ENCODE measurements around the gene SH3BGR. TPM values are rescaled to one million over a fixed set of nuclear protein-coding genes. Genes with fewer than 3 reads are reported as not detected.

Gene SH3BGR
- total and polyA plus RNA-seq, 2 of the 8 experiments (the other 6 are each of a cell fraction or from before 2014, with no cell fraction given), result 2.1 to 5.9 TPM

GRCh38 chr21:39430954-39431353 is 20.8 kb upstream of the SH3BGR start:
- no peak overlapping the region for H2BK12ac ChIP-seq (ENCODE audit: low read depth, low read length)
- no peak overlapping the region for H2BK15ac ChIP-seq (ENCODE audit: low read length)
- H2BK120ac ChIP-seq (replicated peaks; ENCODE audit: low read depth, low read length), result no peak overlapping the region
- 77% methylated on average over 2 of the region's 2 CpGs; no CpG with 5 or more reads in 1 of the 2 experiments for WGBS, 2 experiments (ENCODE audit: extremely low coverage in 1 of 2, insufficient coverage in 1 of 2, insufficient read length in 1 of 2, insufficient replicate concordance in 2 of 2, low coverage in 1 of 2, low lambda C conversion rate in 2 of 2, missing lambda C conversion rate in 1 of 2)
- peak overlapping the region in 1 of 2 experiments; percentile 9; a peak in 1 of 4 replicates for H3K4me2 ChIP-seq (ENCODE audit: insufficient read depth in 1 of 2, low read depth in 2 of 2, low read length in 2 of 2)
- no peaks in the 10 kb centered on the region; the same call in 1 of the 2 replicates for H3K23me2 ChIP-seq (ENCODE audit: low read depth, low read length)
- H3K79me1 ChIP-seq (ENCODE audit: low read depth, low read length), result no peaks in the 10 kb centered on the region
- H3K9ac ChIP-seq (replicated peaks in 1 of 4; ENCODE audit: extremely low read depth in 1 of 4, low read depth in 3 of 4, low read length in 3 of 4), result no peak overlapping the region
- H3K9me3 ChIP-seq (ENCODE audit: insufficient read depth in 2 of 2, low read depth in 1 of 2, low read length in 1 of 2), result no peaks in the 10 kb centered on the region
- no peak overlapping the region for H4K5ac ChIP-seq (ENCODE audit: insufficient read length, low read depth, low read length)
- FAIRE-seq (no peak), DNase-seq (ENCODE audit: low read depth in 1 of 2, low spot score in 2 of 2) (no peak)
- ChIA-PET CTCF (ENCODE audit: partially characterized antibody) (interaction anchor here (0.7 to 5.5 kb wide), 3 partner anchors 11 to 558 kb away, joined by 5 to 54 read pairs (median 9); no protein-coding TSS in a partner anchor), POLR2A (ENCODE audit: partially characterized antibody) (interaction anchor here (0.8 to 1.7 kb wide), 4 partner anchors 9 to 248 kb away, joined by 3 to 6 read pairs (median 4); partner anchors contain the start of gene PSMG1)
- H3K27ac ChIP-seq (ENCODE audit: low read depth, low read length), result no peak overlapping the region
- H2BK5ac ChIP-seq (ENCODE audit: low read depth, low read length), result no peak overlapping the region
- H3K36me3 ChIP-seq (ENCODE audit: control insufficient read depth in 2 of 4, insufficient read depth in 4 of 4, low read length in 3 of 4), result no peaks in the 10 kb centered on the region
- no peaks in the 10 kb centered on the region for H3K79me2 ChIP-seq (ENCODE audit: control insufficient read depth in 1 of 2, insufficient read depth in 2 of 2, low read length in 2 of 2)
- no peak overlapping the region for H4K91ac ChIP-seq (replicated peaks; ENCODE audit: insufficient read length, low read length)
- no peak overlapping the region for H3K4me3 ChIP-seq (ENCODE audit: extremely low read depth in 1 of 4, insufficient read depth in 2 of 4, low read depth in 3 of 4, low read length in 4 of 4)
- H2AK5ac ChIP-seq (ENCODE audit: low read depth, low read length), result no peak overlapping the region
- no peak overlapping the region for H3K56ac ChIP-seq (replicated peaks; ENCODE audit: insufficient read length, low read depth, low read length)
- H4K8ac ChIP-seq (ENCODE audit: extremely low read depth, insufficient read depth, low read length), result no peak overlapping the region
- H4K20me1 ChIP-seq (replicated peaks in 1 of 2; ENCODE audit: control insufficient read depth in 1 of 2, insufficient read depth in 2 of 2, low read length in 2 of 2), result no peaks in the 10 kb centered on the region
- no peak overlapping the region for H2BK20ac ChIP-seq (ENCODE audit: low read length)
- no peaks in the 10 kb centered on the region; a peak in 1 of 7 replicates for H3K27me3 ChIP-seq (replicated peaks in 1 of 4; ENCODE audit: control insufficient read depth in 3 of 4, extremely low read depth in 1 of 4, insufficient read depth in 3 of 4, low read length in 3 of 4)
- no peak overlapping the region for H3K14ac ChIP-seq (ENCODE audit: insufficient read length)
- H2AFZ ChIP-seq (ENCODE audit: low read length), result no peak overlapping the region
- H3K4me1 ChIP-seq (replicated peaks in 1 of 4; ENCODE audit: control insufficient read depth in 3 of 4, insufficient read depth in 4 of 4, low read length in 3 of 4), result peaks cover 0 to 10% (median 5%) of the 10 kb centered on the region in 4 experiments; a peak in 4 of 7 replicates
- TF ChIP-seq KDM4A (IDR thresholded peaks at IDR 0.05; ENCODE audit: low read depth, low read length, severe bottlenecking), result no peak
- TF ChIP-seq E2F6 (IDR thresholded peaks at IDR 0.05), result no peak
- no peak overlapping the region for H3K23ac ChIP-seq (ENCODE audit: insufficient read length)
- H3K4ac ChIP-seq (replicated peaks; ENCODE audit: insufficient read length, low read depth, low read length), result no peak overlapping the region
- H3K18ac ChIP-seq (ENCODE audit: extremely low read depth, low read length), result no peak overlapping the region
